Measurements from ENCODE around the gene CARS1. TPM values are rescaled to one million over a fixed set of nuclear protein-coding genes. Genes with fewer than 3 reads are reported as not detected.

Gene CARS1
- total RNA-seq, 1 donor from 2014 or later: 26.0 TPM

GRCh38 chr11:3091846-3092602 lies 34.8 kb upstream of the CARS1 start:
- TF ChIP-seq POLR2A (IDR thresholded peaks at IDR 0.05) (no peak), CTCF (IDR thresholded peaks at IDR 0.05) (peak; percentile 96 to 98 (median 97)), POLR2AphosphoS5 (IDR thresholded peaks at IDR 0.05; ENCODE audit: insufficient read depth in 1 of 2, low read depth in 1 of 2) (peak; percentile 33 to 38)
- Histone ChIP-seq H3K36me3 (peaks cover 0 to 45% of the 10 kb centered on the region in 2 donors), H3K27me3 (no peaks in the 10 kb centered on the region), H3K4me3 (no peak overlapping the region), H3K4me1 (peaks cover 22% of the 10 kb centered on the region), H3K27ac (peak overlapping the region; percentile 42), H3K9me3 (no peaks in the 10 kb centered on the region)
- intact Hi-C loops (cut with DNase I): loop anchor here (5.0 kb wide), 1 partner anchor 55 kb away; no protein-coding TSS in a partner anchor
- DNase-seq (ENCODE audit: extremely low spot score in 2 of 2): peak in 1 of 2 donors; percentile 86

- intact Hi-C loops (cut with DNase I): loop anchor here (5.0 kb wide), 1 partner anchor 54 kb away; no protein-coding TSS in a partner anchor
- H3K36me3 ChIP-seq: peaks cover 0 to 43% of the 10 kb centered on the region in 2 donors
- no peaks in the 10 kb centered on the region for H3K9me3 ChIP-seq
- H3K27me3 ChIP-seq: no peaks in the 10 kb centered on the region
- no peak for TF ChIP-seq CTCF (IDR thresholded peaks at IDR 0.05)
- TF ChIP-seq POLR2AphosphoS5 (IDR thresholded peaks at IDR 0.05; ENCODE audit: insufficient read depth in 1 of 2, low read depth in 1 of 2): no peak
- TF ChIP-seq POLR2A (IDR thresholded peaks at IDR 0.05): no peak
- DNase-seq (ENCODE audit: extremely low spot score in 2 of 2): peak; percentile 77 to 81
- peak overlapping the region; percentile 42 for H3K27ac ChIP-seq
- no peak overlapping the region for H3K4me3 ChIP-seq
- H3K4me1 ChIP-seq: peaks cover 22% of the 10 kb centered on the region
Measured at GRCh38 chr11:3091081-3091845, 34.0 kb upstream of the CARS1 start.

GRCh38 chr11:3090096-3090901 lies 33.1 kb upstream of the CARS1 start:
- H3K27ac ChIP-seq: no peak overlapping the region
- H3K4me3 ChIP-seq: no peak overlapping the region
- peaks cover 12% of the 10 kb centered on the region for H3K4me1 ChIP-seq
- DNase-seq (ENCODE audit: extremely low spot score in 2 of 2): no peak
- H3K36me3 ChIP-seq: peaks cover 0 to 43% of the 10 kb centered on the region in 2 donors
- no peak for TF ChIP-seq POLR2A (IDR thresholded peaks at IDR 0.05)
- no peak for TF ChIP-seq CTCF (IDR thresholded peaks at IDR 0.05)
- no peak for TF ChIP-seq POLR2AphosphoS5 (IDR thresholded peaks at IDR 0.05; ENCODE audit: insufficient read depth in 1 of 2, low read depth in 1 of 2)
- intact Hi-C loops (cut with DNase I): loop anchor here (5.0 kb wide), 1 partner anchor 53 kb away; no protein-coding TSS in a partner anchor
- no peaks in the 10 kb centered on the region for H3K27me3 ChIP-seq
- no peaks in the 10 kb centered on the region for H3K9me3 ChIP-seq

GRCh38 chr11:3089236-3090061 lies 32.2 kb upstream of the CARS1 start:
- Histone ChIP-seq H3K9me3 (no peaks in the 10 kb centered on the region), H3K4me1 (peaks cover 9% of the 10 kb centered on the region), H3K36me3 (peaks cover 0 to 43% of the 10 kb centered on the region in 2 donors), H3K4me3 (no peak overlapping the region), H3K27me3 (no peaks in the 10 kb centered on the region), H3K27ac (no peak overlapping the region)
- intact Hi-C loops (cut with DNase I): loop anchor here (5.0 kb wide), 1 partner anchor 52 kb away; no protein-coding TSS in a partner anchor
- TF ChIP-seq CTCF (IDR thresholded peaks at IDR 0.05) (no peak), POLR2AphosphoS5 (IDR thresholded peaks at IDR 0.05; ENCODE audit: insufficient read depth in 1 of 2, low read depth in 1 of 2) (no peak), POLR2A (IDR thresholded peaks at IDR 0.05) (no peak)
- DNase-seq (ENCODE audit: extremely low spot score in 2 of 2): no peak

Measured in vagina (tissue), 2 donors.